Small intestine (tissue), 7 donors: ENCODE data around the gene BTG2. TPM values are rescaled to one million over a fixed set of nuclear protein-coding genes. Genes with fewer than 3 reads are reported as not detected.
"Not testable (repeated sequence)": the region's sequence is repeated elsewhere in the genome, so short reads cannot be mapped to it uniquely, and the experiment has no call there.

Experiments used
- DNase-seq, 2 donors: peaks; one replicate each; pipeline versions ENCODE4 v3.0.0 to v3.0.0-alpha.2; 2013
- FAIRE-seq: peaks from 2 replicates; lab custom pipeline; 2012; peaks lifted over from hg19 to GRCh38; lab: Jason Lieb, UNC
- H3K27ac ChIP-seq, 3 donors: one replicate each; pipeline ENCODE4 v1.5.1; 2013; ENCODE audit warnings: low read length in 2 of 3, mild to moderate bottlenecking in 2 of 3, control low read depth in 1 of 3, inconsistent platforms in 1 of 3, low read depth in 1 of 3, moderate library complexity in 1 of 3
- H3K27me3 ChIP-seq, 3 donors: one replicate each; pipeline ENCODE4 v1.6.1; 2013; ENCODE audit warnings: low read length in 3 of 3, inconsistent platforms in 1 of 3; ENCODE audit not compliant: control insufficient read depth in 3 of 3, insufficient read depth in 3 of 3
- H3K36me3 ChIP-seq, 3 donors: one replicate each; pipeline ENCODE4 v1.6.1; 2013; ENCODE audit warnings: low read length in 3 of 3, inconsistent platforms in 1 of 3, low read depth in 1 of 3, mild to moderate bottlenecking in 1 of 3, moderate library complexity in 1 of 3; ENCODE audit not compliant: control insufficient read depth in 3 of 3, insufficient read depth in 2 of 3
- H3K4me1 ChIP-seq, 3 donors: one replicate each; pipeline ENCODE4 v1.6.1; 2013; ENCODE audit warnings: low read length in 2 of 3, inconsistent platforms in 1 of 3, low read depth in 1 of 3, mild to moderate bottlenecking in 1 of 3, moderate library complexity in 1 of 3; ENCODE audit not compliant: control insufficient read depth in 3 of 3, insufficient read depth in 2 of 3
- H3K4me3 ChIP-seq, 3 donors: one replicate each; pipeline ENCODE4 v1.5.1; 2013; ENCODE audit warnings: low read length in 3 of 3, control low read depth in 1 of 3, inconsistent platforms in 1 of 3, low read depth in 1 of 3, mild to moderate bottlenecking in 1 of 3, moderate library complexity in 1 of 3
- H3K9me3 ChIP-seq, 2 donors: one replicate each; pipeline ENCODE4 v1.6.1; 2013; ENCODE audit warnings: low read depth in 1 of 2, low read length in 1 of 2; ENCODE audit not compliant: control insufficient read depth in 2 of 2, insufficient read depth in 1 of 2
- WGBS, 3 donors: extraction: QIAGEN DNeasy Blood & Tissue Kit; methylation state at CpG; one replicate each; pipeline ENCODE4 v1.1.7; 2013; 5-methylcytosine and 5-hydroxymethylcytosine counted together
- polyA plus RNA-seq, 4 donors: library from polyadenylated mRNA; stranded (reverse) in 3 of 4; unstranded in 1 of 4; fragments of 200-250 nt in 3 of 4; fragments of 120-200 nt in 1 of 4; gene quantifications; one replicate each; pipeline versions ENCODE4 v1.2.1 to v1.2.3, GENCODE V29; 2013
- donor health status: healthy with polysubstance abuse.
- donor health status: control.
- donor health status: control.
- donor health status: Bipolar disorder and iron deficiency.
- donor health status: healthy.

Gene BTG2
- polyA plus RNA-seq, 4 donors: 15.9 to 193 (median 62.2) TPM

DNA sequence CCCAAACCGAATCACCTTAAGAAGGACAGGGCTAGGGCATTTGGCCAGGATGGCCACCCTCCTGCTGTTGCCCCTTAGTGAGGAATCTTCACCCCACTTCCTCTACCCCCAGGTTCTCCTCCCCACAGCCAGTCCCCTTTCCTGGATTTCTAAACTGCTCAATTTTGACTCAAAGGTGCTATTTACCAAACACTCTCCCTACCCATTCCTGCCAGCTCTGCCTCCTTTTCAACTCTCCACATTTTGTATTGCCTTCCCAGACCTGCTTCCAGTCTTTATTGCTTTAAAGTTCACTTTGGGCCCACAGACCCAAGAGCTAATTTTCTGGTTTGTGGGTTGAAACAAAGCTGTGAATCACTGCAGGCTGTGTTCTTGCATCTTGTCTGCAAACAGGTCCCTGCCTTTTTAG lies 3.6 kb downstream of the BTG2 start:
- H3K27ac ChIP-seq: peak overlapping the region in 2 of 3 donors; percentile 1
- FAIRE-seq: no peak
- H3K27me3 ChIP-seq: no peaks in the 10 kb centered on the region
- no peaks in the 10 kb centered on the region for H3K9me3 ChIP-seq
- peak in 1 of 2 donors; percentile 44 for DNase-seq
- H3K4me1 ChIP-seq: peaks cover 2 to 32% (median 14%) of the 10 kb centered on the region in 3 donors
- WGBS, 3 donors: 13 to 44% (median 21%) methylated on average over 1 of the region's 1 CpG
- peaks cover 3 to 49% (median 10%) of the 10 kb centered on the region in 3 donors for H3K36me3 ChIP-seq
- H3K4me3 ChIP-seq: peak overlapping the region; percentile 25 to 90 (median 88)

DNA sequence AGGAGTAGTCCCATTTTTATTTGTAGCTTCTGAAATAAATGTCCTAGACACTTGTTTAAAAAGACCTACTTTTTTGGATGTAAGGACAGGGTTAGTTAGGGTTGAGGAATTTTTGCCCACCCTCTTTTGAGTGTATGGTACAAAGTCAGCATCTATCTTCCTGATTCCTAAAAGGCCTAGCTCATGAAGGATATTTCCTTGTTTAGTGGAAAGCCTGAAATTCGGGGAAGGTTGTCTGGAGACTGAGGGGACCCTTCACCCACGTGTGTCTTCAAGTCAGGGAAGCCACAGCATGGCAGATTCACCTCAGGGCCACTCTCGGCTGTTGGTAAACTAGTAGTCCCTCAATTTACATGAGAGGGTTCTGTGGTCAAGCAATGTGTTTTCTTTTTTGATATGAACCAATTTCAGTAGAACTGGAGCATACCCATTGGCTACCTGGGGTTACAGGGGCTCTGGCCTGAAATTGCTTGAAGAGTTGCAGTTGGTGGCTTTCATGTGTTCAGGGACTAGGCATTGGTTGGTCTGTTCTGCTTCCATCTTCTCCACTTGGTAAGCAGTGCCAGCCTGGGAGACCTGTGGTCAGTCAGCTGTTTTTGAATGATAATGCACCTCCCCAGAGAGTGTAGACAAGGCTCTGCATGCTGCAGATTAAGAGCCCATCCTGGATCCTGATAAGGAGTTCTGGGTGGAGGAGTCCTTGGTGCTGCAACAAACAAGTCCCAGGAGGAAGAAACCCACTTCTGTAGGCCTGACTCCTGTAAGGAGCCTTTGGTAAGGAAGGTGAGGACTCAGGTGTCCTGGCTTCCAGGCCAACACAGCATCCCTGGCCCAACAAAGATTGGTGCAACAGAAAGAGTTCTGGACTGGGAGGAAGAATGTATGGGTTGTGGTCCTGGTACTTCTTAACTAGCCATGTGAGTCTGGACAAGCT lies 6.3 kb downstream of the BTG2 start:
- Histone ChIP-seq H3K4me1 (peaks cover 1 to 33% (median 13%) of the 10 kb centered on the region in 3 donors), H3K9me3 (no peaks in the 10 kb centered on the region), H3K36me3 (peaks cover 3 to 46% (median 10%) of the 10 kb centered on the region in 3 donors), H3K27ac (peak overlapping the region in 1 of 3 donors; percentile 41), H3K27me3 (no peaks in the 10 kb centered on the region), H3K4me3 (no peak overlapping the region)
- 54 to 76% (median 54%) methylated on average over 3 of the region's 3 CpGs for WGBS, 3 donors
- FAIRE-seq (no peak), DNase-seq (no peak)

DNA sequence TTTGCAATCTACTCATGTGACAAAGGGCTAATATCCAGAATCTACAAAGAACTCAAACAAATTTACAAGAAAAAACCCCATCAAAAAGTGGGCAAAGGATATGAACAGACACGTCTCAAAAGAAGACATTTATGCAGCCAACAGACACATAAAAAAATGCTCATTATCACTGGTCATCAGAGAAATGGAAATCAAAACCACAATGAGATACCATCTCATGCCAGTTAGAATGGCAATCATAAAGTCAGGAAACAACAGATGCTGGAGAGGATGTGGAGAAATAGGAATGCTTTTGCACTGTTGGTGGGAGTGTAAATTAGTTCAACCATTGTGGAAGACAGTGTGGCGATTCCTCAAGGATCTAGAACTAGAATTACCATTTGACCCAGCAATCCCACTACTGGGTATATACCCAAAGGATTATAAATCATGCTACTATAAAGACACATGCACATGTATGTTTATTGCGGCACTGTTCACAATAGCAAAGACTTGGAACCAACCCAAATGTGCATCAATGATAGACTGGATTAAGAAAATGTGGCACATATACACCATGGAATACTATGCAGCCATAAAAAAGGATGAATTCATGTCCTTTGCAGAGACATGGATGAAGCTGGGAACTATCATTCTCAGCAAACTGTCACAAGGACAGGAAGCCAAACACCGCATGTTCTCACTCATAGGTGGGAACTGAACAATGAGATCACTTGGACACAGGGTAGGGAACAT lies 8.9 kb downstream of the BTG2 start:
- H3K27ac ChIP-seq, H3K4me3 ChIP-seq, H3K27me3 ChIP-seq, H3K9me3 ChIP-seq, DNase-seq, FAIRE-seq: not testable (repeated sequence)
- H3K4me1 ChIP-seq: peaks cover 4 to 29% (median 5%) of the 10 kb centered on the region in 3 donors
- H3K36me3 ChIP-seq: peaks cover 0 to 24% (median 3%) of the 10 kb centered on the region in 3 donors
- WGBS, 3 donors: 80 to 93% (median 92%) methylated on average over 3 to 4 of the region's 4 CpGs

DNA sequence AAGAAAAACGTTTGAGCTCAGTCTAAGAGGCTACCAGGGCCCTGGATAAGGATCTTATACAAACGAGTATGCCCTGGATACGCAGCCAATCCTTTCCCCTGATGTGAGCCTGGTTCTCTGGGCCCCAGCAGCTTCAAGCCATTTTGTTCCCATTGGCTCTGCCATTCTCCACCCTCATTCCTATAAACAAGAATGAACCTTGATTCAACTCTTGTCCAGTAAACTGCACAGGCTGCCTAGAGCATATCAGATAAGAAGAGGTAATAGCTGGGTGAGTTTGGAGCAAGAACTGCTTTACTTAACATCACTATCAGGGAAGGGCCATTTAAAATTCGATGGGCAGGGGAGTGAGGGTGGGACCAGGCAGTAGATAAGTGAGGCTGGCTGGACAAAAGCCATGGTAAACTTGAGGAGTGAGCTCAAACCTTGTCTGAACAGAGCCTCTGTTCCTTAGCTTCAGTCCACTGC lies 11.3 kb downstream of the BTG2 start:
- no peak overlapping the region for H3K4me3 ChIP-seq
- H3K36me3 ChIP-seq: peaks cover 0 to 11% (median 0%) of the 10 kb centered on the region in 3 donors
- no peaks in the 10 kb centered on the region for H3K27me3 ChIP-seq
- FAIRE-seq: no peak
- no peaks in the 10 kb centered on the region for H3K9me3 ChIP-seq
- 9 to 27% (median 24%) methylated on average over 4 of the region's 4 CpGs for WGBS, 3 donors
- peak; percentile 83 to 94 for DNase-seq
- peaks cover 12 to 46% (median 15%) of the 10 kb centered on the region in 3 donors for H3K4me1 ChIP-seq
- H3K27ac ChIP-seq: peak overlapping the region; percentile 44 to 82 (median 65)

DNA sequence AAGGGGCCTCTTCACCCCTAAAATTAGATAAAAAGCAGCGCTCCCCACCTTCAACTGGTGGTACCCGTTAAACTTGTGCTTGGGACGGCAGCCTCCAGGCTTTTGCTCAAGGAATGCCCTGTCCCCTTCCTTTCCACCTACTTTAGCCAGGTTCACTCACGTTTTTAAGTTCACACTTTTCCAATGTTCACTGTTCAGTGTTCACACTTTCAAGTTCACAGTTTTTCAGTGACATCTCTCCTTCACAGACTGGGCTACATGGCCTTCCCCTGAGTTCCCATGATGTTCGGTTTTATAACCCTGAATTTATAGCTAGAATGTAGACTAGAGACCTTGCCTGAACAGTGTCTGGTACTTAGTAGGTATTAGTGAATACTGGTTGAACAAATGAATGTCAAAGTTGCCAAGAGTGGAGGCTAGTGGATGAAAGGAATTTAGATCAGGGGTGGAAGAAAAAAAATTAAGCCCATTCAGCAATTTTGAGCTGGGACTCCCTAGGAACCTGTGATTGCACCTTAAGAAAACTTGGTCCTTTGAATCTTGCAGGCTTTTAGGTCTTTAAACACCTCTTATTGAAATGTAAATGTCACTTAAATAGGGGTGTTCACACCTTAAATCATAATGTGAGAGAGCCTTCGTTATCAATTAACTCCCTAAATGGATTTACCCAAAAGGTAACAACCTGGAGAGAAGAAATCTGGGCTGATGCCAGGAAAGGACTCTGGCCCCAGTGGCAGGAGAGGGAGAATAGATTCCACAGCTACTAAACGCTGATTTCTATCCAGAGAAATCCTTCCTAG lies 12.3 kb downstream of the BTG2 start:
- Histone ChIP-seq H3K27ac (peak overlapping the region; percentile 39 to 82 (median 43)), H3K4me1 (peaks cover 14 to 55% (median 23%) of the 10 kb centered on the region in 3 donors), H3K9me3 (no peaks in the 10 kb centered on the region), H3K36me3 (peaks cover 0 to 2% (median 0%) of the 10 kb centered on the region in 3 donors), H3K4me3 (no peak overlapping the region), H3K27me3 (no peaks in the 10 kb centered on the region)
- DNase-seq (peak in 1 of 2 donors; percentile 40), FAIRE-seq (no peak)
- 28 to 66% (median 41%) methylated on average over 7 of the region's 7 CpGs for WGBS, 3 donors

DNA sequence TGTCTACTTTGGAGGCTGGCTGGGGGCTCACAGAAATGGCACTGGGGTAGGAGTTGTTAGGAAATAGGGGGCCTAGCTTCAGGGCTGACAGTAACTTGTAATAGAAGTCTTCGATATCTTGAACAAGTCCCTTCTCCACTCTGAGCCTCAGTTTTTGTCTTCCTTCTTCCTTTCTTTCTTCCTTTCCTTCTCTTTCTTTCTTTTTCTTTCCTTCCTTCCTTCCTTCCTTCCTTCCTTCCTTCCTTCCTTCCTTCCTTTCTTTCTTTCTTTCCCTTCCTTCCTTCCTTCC lies 12.9 kb downstream of the BTG2 start:
- Histone ChIP-seq H3K36me3 (no peaks in the 10 kb centered on the region), H3K9me3 (no peaks in the 10 kb centered on the region), H3K27me3 (no peaks in the 10 kb centered on the region), H3K4me3 (no peak overlapping the region), H3K4me1 (peaks cover 18 to 61% (median 28%) of the 10 kb centered on the region in 3 donors), H3K27ac (peak overlapping the region in 1 of 3 donors; percentile 82)
- 59 to 95% (median 68%) methylated on average over 1 of the region's 1 CpG for WGBS, 3 donors
- DNase-seq: no peak
- FAIRE-seq: no peak

DNA sequence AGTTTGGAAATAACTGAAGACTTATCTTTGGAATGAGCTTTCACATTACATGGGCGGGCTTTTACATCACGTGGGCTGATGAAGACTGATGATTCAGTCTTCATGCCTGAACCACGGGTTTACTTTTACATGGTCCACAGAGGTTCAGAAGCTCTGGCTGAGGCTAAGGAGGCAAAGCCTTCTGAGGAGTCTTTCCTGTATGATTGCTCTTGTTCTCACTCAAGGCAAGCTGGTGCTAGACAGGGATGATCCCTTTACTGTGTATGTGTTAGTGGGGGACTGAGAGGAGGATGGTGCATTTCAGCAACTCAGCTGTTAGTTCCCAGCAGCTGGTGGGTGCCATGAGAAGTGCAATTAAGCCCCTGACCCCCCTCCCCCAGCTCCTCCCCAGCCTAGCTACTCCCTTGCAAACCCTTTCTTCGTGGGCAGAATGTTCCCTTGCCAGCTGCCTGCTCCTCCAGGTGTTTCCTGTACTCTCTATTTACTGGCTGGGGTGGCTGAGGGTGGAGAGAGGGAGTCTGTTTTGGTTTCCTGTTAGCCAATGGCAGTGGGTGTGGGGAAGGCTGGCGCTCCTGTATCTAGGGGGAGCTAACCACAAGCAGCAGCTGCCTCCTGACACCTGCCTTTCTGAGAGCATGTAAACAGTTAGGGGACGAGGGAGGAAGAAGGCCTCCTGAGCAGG lies 15.4 kb downstream of the BTG2 start:
- FAIRE-seq: no peak

More for the DNA sequence above, 15.4 kb downstream of the BTG2 start:
- Histone ChIP-seq H3K27ac (peak overlapping the region; percentile 21 to 90 (median 27)), H3K9me3 (no peaks in the 10 kb centered on the region), H3K4me1 (peaks cover 29 to 84% (median 46%) of the 10 kb centered on the region in 3 donors), H3K27me3 (no peaks in the 10 kb centered on the region), H3K36me3 (no peaks in the 10 kb centered on the region), H3K4me3 (no peak overlapping the region)
- DNase-seq: peak; percentile 62 to 67
- 7 to 24% (median 12%) methylated on average over 6 of the region's 6 CpGs for WGBS, 3 donors
